GM21737 (cell line): ENCODE data around the gene ERMAP.

Experiments used
- ATAC-seq: cut with Tn5 transposase; IDR thresholded peaks from one replicate; pipeline ENCODE4 v1.9.1; 2021; ENCODE audit warnings: mild to moderate bottlenecking, moderate library complexity; ENCODE audit not compliant: unreplicated experiment

Gene ERMAP

GRCh38 chr1:42816585-42817439, at the start of gene ERMAP, which contains the start of gene SVBP:
ERMAP (plus strand) TSS chr1:42817122; CDS start chr1:42830449, 13,327 bp downstream.
SVBP (minus strand) TSS chr1:42817397; CDS start chr1:42816544, 853 bp downstream.
- ATAC-seq = peak; percentile 77

DNA sequence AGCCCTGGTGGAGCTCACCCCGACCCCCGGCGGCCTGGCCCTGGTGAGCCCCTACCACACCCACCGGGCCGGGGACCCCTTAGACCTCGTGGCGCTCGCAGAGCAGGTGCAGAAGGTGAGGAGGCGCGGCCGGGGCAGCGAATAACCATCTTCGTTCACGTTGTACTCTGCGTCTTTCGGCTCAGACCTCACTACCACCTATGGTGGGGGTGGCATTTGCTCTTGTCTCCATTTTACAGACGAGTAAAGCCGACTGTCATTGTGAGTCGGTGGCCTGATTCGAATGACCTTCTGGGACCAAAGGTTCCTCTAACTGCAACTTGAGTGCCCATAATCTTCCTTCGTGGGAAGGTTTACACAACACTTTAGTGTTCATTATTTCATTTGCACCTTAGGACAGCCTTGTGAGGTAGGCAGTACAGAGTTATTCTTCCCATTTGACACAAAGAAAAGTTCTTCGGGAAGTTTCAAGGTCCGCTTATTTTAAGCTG, 49.4 kb upstream of the ERMAP start:
- ATAC-seq = peak; percentile 3

DNA sequence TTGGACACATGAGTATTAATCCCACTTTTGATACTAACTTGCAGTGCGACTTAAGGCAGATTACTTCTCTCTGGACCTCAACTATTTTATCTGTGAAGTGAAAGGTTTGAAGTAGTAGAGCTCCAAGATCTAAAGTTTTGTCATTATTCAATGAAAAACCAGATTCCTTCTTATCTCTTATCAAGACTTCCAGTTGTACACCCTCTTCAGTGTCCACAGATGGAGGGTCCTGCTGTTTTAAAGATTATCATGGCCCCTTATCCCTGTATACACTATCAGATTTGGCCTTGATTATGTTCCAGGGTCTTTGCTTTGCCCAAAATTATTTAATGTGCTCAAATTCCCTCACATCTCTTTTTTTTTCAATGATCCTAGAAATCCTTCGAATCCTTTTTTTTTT, 48.8 kb upstream of the ERMAP start:
- no peak for ATAC-seq

DNA sequence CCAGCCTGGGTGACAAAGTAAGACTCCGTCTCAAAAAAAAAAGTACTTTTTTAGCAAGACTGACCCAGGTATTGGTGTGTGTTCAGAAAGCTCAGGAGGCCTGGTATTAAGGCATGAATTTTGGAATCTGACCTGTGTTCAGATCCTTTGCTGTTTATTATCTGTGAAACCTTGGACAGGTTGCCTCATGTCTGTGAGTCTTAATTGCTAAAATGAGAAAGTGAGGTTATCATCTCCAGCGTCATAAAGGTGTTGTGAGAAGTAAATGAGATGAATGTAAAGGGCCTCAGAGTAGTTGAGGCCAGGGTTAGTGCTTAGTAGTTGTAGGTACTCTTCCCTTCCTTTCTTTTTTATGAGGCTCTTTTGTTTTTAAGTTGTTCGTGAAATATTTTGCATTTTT, 47.1 kb upstream of the ERMAP start:
- no peak for ATAC-seq

GRCh38 chr1:42773420-42773819, 43.5 kb upstream of the ERMAP start:
- ATAC-seq = no peak

- no peak for ATAC-seq
These were observed 41.9 kb upstream of the ERMAP start for GRCh38 chr1:42774928-42775526.

DNA sequence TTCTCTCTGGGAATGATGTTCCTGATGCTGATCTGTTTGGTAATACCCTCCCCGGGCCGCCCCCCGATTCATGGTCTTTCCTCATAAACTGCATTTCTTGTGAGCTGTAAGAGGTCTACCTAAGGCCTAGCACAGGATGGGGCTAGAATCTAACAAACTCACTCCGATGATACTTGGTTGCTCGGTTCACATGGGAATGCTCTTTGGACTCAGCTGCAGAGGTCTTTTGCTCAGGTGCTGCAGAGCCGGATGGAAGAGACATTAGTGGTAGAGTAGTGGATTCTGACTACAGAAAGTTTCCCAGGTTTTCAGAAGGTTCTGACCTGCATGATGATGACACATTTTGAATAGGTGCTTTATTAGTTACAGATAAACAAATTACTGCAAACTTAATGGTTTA, 40.4 kb upstream of the ERMAP start:
- no peak for ATAC-seq

DNA sequence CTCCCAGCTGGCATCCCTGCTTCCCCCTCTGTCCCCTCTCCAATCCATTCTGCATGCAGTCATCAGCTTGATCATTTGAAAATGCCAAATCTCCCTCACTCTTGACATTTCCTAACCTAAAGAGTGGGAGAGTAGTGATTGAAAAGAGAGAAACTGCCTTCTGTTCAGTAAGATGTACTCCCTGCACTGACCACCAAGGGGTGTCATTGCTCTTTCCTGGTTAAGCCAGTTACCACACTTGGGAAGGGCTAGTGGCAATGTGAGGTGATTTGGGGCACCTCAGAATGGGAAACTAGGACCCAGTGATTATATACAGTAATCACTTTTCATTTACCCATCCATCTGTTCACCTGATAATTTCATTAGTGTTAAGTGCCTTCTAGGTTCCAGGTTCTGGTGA, 39.1 kb upstream of the ERMAP start:
- ATAC-seq = no peak

- ATAC-seq = no peak
These were observed 37.2 kb upstream of the ERMAP start for GRCh38 chr1:42779725-42780124.

- no peak for ATAC-seq
These were observed 36.7 kb upstream of the ERMAP start for GRCh38 chr1:42780176-42780575.

DNA sequence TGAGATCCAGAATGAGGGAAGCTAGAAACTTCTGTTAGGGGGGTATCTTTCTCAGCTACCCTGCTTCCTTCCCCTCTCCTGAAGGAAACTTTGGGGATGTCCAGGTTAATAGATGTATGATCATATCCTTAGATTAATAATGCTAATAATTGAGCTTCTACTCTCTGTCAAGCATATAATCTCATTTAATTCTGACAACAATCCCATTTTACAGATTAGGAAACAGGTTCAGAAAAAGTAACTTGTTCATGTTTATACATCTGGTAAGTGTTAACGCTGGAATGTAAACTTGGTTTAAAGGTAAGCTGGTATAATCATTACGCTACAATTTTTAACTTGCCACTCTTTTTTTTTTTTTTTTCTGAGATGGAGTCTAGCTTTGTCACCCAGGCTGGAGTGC, 33.8 kb upstream of the ERMAP start:
- no peak for ATAC-seq

- ATAC-seq = no peak
These were observed 32.4 kb upstream of the ERMAP start for GRCh38 chr1:42784547-42784945.

DNA sequence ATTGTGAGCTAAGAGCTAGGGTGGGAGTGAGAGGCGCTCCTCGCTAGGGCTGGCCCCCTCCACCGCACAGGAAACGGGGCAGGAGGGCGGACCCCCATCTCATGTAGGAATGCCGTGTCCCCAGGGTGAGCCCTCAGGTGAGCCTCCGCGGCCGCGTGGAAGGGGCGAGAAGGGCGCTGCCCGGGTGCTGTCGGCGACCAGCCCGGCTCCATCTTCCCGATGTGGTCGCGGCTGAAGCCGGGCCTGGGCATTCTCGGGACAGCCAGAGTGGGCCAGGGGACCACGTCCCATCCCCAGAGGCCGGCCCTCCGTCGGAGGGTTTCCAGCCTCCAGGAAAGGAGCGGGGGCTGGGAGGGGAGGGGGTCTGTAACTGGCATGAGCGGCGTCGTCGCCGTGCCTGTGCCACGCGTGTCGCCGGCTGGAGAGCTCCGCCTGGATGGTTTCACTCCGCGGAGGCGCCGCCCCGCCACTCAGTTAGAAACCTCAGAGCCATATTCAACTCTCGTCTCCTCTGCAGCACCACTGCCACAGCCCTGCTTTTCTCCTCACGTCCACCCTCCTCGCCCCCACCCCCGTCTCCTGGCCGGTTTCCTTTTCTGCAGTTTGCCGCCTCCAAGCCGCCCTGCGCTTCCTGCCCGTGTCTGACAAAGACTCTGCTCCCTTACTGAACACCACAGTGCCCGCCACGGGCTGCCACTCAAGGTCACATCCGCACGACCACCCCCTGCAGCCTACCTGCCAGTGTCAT, 31.8 kb upstream of the ERMAP start, which contains the start of gene TMEM269:
TMEM269 (plus strand) TSS at position 46 of the 748 bp plus-strand sequence. CDS start 4,903 bp downstream, outside the sequence.
- no peak for ATAC-seq

DNA sequence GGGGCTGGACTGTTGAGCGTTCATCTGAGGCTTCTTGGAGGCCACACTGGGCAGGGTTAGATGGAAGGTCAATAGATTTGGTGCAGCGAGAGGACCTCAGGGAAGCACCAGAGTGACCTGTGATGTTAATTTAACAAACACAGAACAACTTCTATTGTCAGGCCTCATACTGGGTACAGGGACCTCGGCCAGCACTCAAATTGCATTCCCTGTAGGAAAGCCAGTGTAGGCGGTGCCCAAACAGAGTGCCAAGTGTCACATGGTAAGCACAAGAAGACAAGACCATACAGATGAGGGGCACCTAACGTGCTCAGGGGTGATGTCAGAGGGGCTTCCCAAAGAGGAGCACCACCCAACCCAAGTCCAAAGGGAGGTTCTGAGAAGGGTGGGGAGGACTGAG, 30.8 kb upstream of the ERMAP start:
- ATAC-seq = no peak

- no peak for ATAC-seq
These were observed 28.9 kb upstream of the ERMAP start for GRCh38 chr1:42788021-42788420.

DNA sequence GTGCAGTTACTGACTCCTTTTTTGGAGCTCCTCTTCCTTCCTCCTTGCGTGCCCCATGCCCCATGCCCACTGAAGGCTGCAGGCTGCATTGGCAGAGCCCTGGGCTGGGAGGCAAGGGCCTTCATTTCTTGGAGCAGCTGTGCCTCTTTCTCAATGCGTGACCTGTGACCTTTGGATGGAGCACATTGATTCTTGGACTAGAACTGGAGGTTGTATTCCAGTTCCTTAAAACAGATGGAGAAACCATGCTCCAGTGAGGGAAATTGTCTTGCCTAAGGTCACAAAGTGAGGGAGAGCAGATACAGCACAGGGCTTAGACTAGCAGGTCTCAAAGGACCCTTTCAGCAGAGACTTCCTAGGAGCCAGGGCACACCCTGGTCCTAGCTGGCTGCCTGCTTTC, 23.1 kb upstream of the ERMAP start:
- no peak for ATAC-seq

- no peak for ATAC-seq
These were observed 19.5 kb upstream of the ERMAP start for GRCh38 chr1:42797414-42797813.

GRCh38 chr1:42797979-42798378, 18.9 kb upstream of the ERMAP start:
- no peak for ATAC-seq

GRCh38 chr1:42801832-42802473, 15.0 kb upstream of the ERMAP start:
- ATAC-seq = no peak

GRCh38 chr1:42806171-42806570, 10.8 kb upstream of the ERMAP start:
- no peak for ATAC-seq

DNA sequence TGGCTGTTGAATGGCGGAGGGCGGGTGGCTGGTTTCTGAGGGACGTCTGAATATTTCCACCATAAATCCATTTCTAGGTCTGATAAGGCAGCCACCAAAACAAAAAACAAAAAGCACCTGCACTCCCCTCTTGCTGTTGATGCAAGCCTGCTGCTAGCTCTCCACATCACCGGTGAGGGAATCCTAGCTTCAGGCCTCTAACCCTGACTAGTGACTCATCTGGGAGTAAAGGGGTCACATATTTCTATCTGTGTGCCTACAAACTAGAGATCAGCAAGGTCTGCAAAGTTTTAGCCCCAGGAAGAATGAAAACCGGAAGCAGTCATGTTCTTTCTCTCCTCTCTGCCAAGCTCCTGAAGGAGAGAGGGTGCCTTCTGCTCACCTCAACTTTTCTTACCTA, 10.3 kb upstream of the ERMAP start:
- ATAC-seq = no peak
